Body of pancreas (tissue), 4 donors: ENCODE results near the gene CASKIN2.
"Not testable (repeated sequence)": the region's sequence is repeated elsewhere in the genome, so short reads cannot be mapped to it uniquely, and the experiment has no call there.

Experiments
- CTCF ChIP-seq, 7 experiments: fragments of 450-650 bp in 4 of 7; fragments of 200-600 bp in 3 of 7; sonication (generic) in 3 of 7; IDR thresholded peaks; one replicate each; pipeline ENCODE4 v1.5.1; 2016 to 2019; ENCODE audit warnings: antibody characterized with exemption in 7 of 7
- POLR2A ChIP-seq, 3 donors: fragments of 450-650 bp; IDR thresholded peaks; one replicate each; pipeline ENCODE4 v1.6.1; 2016; ENCODE audit warnings: antibody characterized with exemption in 3 of 3, mild to moderate bottlenecking in 2 of 3

- not testable (repeated sequence) for TF ChIP-seq CTCF, POLR2A (IDR thresholded peaks at IDR 0.05)
Measured at GRCh38 chr17:75454672-75455071, 60.7 kb downstream of the CASKIN2 start.
